Cardiac fibroblast (primary cell): ENCODE results near the gene CLDN34.
A peak's percentile ranks its signal among the peaks of the same experiment; 100 is the strongest.

ENCODE experiments used
- DNase-seq, 2 donors: peaks; one replicate each; pipeline versions ENCODE4 v3.0.0 to v3.0.0-alpha.2; 2010; ENCODE audit warnings: low read depth in 2 of 2
- H3K4me3 ChIP-seq, 2 donors: replicated peaks in 1 of 2; 1 replicate in 1 of 2; 2 replicates in 1 of 2; pipeline ENCODE4 v1.5.1; 2011; ENCODE audit warnings: low read depth in 2 of 2, low read length in 2 of 2, mild to moderate bottlenecking in 2 of 2, moderate library complexity in 1 of 2
- CTCF ChIP-seq: IDR thresholded peaks from one replicate; pipeline ENCODE4 v1.5.1; 2011; ENCODE audit warnings: low read depth, mild to moderate bottlenecking, low read length, inconsistent platforms

CLDN34 gene

DNA sequence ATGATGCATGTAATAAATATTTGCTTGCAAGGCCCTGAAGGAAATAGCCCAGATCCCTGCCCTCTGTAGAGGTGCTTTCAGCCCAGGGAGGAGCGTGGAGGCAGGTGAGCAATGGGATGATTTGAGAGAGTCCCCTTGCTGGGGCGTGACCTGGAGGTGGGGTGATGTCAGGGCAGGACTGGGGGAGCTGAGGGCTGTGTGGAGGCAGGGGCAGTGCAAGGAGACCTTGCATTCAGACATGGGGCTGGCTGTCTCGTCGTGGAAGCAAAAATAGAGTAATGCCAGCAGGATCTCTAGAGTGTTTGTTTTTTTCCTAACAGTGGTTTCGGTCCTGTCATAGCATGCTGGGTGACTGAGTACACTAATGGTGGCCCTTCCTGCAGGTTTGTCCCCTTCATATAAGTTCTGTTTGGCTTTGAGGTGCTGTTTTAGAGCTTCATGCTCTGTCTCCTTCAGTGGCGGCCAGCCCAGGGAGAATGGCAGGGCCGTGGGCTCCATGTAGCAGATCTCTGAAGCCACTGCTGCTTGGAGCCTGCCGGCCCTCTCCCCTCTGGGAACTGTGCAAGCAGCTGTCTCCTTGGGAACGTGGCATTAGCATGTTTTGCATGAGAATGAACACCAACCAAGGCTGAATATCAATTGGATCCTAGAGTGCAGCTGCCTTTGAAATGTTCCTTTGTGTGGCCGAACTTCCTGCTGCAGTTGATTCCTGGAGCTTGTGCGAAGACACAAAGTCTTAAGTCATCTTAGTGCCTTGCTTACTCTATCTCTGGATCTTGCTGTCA, 39.3 kb upstream of the CLDN34 start:
- H3K4me3 ChIP-seq, result no peak overlapping the region
- no peak for TF ChIP-seq CTCF
- no peak for DNase-seq

GRCh38 chrX:9935436-9935835, 31.7 kb upstream of the CLDN34 start:
- no peak for TF ChIP-seq CTCF
- no peak overlapping the region for H3K4me3 ChIP-seq
- no peak for DNase-seq

DNA sequence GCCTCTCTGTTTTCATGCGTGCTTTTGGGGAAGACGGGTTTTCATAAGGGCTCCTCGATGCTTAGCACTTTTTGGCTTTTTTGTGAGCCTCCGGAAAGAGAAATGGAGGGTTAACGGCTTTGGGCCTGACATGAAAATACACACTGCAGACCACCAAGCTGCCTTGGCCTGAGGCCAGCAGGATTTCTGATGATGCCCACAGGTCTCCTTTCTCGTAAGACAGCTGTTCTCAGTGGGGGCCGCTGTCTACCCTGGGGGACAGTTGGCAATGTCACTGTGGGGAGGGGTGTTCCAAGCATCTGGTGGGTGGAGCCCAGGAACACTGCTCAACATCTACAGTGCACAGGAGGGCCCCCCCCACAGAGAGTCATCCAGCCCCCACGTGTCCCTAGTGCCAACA, 29.4 kb upstream of the CLDN34 start:
- H3K4me3 ChIP-seq, result no peak overlapping the region
- DNase-seq, result no peak
- TF ChIP-seq CTCF, result no peak

DNA sequence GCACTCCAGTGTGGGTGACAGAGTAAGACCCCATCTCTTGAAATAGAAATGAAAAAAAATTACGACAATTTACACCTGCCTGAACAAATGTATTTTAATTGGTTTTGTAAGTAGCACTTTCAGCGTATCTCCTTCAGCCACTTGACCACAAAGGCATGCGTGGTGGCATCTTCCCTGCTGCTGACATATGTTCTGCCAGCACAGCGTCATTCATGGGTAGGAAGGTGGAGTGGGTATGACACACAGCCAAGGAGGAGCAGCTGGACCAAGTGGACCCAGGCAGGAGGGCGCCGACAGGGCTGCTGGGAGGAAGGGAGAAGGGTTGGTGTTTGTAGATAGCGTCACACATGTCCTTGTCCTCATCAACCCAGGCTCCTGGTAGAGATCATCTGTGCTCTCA, 28.6 kb upstream of the CLDN34 start:
- TF ChIP-seq CTCF, result no peak
- no peak for DNase-seq

DNA sequence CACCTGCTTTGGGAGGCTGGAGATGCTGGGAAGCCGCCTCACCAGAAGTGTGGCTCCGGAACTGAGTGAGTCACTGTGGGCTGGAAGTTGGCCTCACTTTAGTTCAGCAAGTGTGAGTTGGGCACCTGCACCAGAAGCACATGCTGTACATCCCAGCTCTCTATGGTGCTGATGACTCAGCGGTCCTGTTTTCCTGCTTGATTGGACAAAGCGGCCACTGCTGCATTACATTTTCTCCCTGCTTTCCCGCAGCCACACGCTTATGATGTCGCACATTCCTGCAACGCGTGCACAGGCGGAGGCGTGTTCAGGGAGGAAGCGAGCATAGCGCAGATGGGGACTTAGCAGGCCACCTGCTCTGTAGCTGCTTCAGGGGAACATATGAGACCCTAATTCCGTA, 26.7 kb upstream of the CLDN34 start:
- DNase-seq, result peak; percentile 33 to 54
- no peak for TF ChIP-seq CTCF
- H3K4me3 ChIP-seq, result no peak overlapping the region

More for the DNA sequence above, 28.6 kb upstream of the CLDN34 start:
- no peak overlapping the region for H3K4me3 ChIP-seq

GRCh38 chrX:9942086-9942485, 25.1 kb upstream of the CLDN34 start:
- DNase-seq, result no peak
- TF ChIP-seq CTCF, result no peak
- H3K4me3 ChIP-seq, result no peak overlapping the region

- TF ChIP-seq CTCF, result no peak
- no peak for DNase-seq
- H3K4me3 ChIP-seq, result no peak overlapping the region
Measured at GRCh38 chrX:9943420-9943819, 23.7 kb upstream of the CLDN34 start.
